ENCODE data around the gene MAP6D1. TPM values are rescaled to one million over a fixed set of nuclear protein-coding genes. Genes with fewer than 3 reads are reported as not detected.
"Not testable (repeated sequence)": the region's sequence is repeated elsewhere in the genome, so short reads cannot be mapped to it uniquely, and the experiment has no call there.

MAP6D1 gene
- total RNA-seq, 1 donor = 1.3 TPM

DNA sequence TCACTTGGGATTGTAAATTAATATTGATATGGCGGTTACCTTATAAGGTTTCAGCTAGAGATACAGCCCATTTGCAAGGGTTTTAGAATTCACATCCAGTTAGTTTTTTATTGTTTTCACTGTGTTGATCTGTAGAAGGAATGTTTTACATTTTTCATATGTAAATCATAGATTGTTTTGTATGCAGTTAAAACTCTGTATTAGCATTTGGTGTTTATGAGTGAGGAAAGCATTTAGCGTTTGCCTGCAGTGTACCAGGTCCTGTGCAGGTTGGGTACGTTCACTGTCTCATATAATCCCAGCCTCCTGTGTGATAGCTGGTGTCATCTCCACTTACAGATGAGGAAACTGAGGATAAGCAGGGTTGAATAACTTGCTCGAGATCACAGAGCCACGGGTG lies 23.8 kb downstream of the MAP6D1 start:
- DNase-seq (ENCODE audit: low read depth in 2 of 3, low spot score in 2 of 3) = no peak

DNA sequence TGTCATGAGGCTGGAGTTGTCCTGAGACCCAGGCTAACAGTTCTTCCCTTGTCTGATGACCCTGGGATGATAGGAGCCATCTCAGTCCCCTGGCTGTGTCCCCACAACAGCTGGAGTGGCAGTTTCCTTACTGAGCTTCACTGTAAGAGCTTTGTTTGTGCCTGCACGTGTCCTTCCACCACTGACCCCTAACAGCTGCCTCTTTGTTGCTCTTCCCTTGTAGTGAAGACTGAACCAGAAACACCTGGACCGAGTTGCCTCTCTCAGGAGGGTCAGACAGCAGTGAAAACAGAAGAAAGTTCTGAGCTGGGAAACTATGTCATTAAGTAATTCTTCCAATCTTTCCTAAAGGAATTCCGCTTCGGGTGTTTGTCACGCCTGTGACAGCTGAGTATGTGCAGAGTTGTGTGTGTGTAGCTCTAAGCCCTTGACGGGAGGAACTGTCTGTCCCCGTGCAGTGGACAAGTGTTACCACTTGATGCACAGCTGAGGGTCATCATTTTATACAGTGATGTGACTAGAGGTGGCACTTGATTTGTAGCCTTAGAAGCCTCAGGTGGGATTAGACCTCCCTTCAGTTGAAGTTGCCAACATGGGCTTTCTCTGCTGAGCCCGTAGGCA lies 25.0 kb downstream of the MAP6D1 start:
- DNase-seq (ENCODE audit: low read depth in 2 of 3, low spot score in 2 of 3) = no peak

DNA sequence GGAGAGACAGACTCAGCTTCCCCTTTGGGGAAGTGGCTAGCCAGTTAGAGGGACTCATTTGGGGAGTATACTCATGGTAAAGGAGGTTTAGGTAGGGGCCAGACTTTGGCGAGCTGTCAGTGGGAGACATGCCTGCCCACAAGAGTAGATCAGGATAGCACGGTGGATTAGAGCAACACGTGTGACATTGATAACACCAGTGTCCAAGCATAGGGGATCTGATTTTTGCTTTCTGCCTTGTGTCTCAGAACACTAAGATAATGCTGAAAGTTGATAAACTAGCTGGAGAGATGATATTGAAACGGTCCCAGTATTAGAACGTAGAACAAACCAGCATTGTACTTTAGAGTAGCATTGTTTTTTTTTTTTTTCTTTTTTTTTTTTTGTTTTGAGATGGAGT lies 25.9 kb downstream of the MAP6D1 start:
- DNase-seq (ENCODE audit: low read depth in 2 of 3, low spot score in 2 of 3) = no peak

DNA sequence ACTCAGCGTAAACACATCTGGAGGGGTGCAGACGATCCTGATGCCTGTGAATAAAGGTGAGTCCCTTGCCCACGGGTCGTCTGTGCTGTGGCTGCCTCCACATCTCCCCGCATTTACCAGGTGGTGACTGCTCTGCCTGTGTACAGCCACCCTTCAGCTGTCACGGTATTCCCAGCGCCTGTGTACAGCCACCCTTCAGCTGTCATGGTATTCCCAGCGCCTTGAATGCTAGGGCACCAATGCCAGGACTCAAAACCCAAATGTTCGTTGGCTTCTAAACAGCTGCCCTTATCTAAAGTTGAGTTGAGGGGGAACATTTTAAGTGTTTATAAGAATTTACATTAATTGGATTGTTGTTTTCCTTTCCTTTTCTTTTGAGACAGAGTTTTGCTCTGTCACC lies 27.4 kb downstream of the MAP6D1 start:
- DNase-seq (ENCODE audit: low read depth in 2 of 3, low spot score in 2 of 3) = no peak

DNA sequence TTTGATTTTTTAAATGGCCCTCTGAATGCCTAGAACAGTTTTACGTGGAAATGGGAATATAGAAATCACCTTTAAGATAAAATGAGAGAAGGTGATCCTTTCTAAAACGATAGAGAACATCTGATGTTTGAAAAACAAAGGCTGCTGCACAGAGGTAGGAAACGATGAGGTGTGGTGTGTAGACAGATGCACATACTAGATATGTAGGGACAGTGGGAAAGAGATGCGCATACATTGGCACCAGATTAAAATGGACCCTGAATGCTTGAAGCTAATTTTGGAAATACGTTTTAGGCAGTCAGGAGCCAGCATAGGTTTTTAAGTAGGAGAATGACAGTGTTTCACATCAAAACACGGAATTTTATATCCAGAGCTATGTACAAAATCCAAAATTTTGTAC lies 29.0 kb downstream of the MAP6D1 start:
- DNase-seq (ENCODE audit: low read depth in 2 of 3, low spot score in 2 of 3) = no peak

DNA sequence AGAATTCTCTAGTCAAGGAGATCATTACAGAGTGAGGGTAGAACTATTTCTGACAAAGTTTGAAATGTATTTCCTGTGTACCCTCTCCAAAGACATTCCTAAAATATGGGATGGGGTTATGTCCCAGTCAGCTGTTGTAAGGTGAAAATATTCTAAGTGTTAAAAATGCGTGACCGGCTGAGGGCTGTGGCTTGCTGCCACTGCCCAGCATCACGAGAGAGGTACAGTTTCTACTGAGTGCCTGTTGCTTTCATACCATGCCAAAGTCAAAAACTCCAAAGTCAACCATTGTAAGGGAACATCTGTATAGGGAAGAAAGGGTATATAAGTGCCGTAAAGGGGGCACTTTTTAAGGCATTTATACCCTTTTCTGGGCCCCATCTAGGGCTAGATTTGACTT lies 30.9 kb downstream of the MAP6D1 start:
- no peak for DNase-seq (ENCODE audit: low read depth in 2 of 3, low spot score in 2 of 3)

DNA sequence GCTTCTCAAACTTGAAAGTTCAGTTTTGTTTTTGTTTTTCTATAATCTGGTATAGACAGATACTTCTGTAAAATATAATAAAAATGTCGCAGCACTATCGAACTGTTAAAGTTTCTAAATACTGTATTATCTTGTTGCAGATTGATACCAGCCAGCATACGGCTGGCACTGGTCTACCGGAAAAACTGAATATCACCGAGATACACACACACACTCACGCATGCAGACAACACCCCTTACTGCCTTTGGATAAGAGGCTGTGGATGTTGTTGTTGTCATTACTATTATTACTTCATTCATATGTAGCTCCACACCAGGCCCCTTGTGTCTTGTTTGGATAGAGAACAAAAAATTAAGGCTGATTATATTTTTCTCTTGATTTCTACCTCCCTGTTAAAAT lies 32.4 kb downstream of the MAP6D1 start:
- DNase-seq (ENCODE audit: low read depth in 2 of 3, low spot score in 2 of 3) = no peak

DNA sequence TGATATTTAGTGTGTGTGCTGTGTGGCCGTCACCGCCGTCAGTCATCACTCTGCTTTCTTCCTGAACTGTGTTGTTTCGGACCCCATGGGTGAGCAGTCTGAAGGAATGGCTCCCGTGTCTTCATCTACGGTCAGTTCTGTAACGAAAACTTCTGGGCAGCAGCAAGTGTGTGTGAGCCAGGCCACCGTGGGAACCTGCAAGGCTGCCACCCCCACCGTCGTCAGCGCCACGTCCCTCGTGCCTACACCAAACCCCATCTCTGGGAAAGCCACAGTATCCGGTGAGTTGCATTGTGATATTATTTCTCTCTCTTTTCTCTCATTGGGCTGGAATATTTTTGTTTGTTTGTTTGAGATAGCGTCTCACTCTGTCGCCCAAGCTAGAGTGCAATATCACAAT lies 34.7 kb downstream of the MAP6D1 start:
- DNase-seq (ENCODE audit: low read depth in 2 of 3, low spot score in 2 of 3) = no peak

DNA sequence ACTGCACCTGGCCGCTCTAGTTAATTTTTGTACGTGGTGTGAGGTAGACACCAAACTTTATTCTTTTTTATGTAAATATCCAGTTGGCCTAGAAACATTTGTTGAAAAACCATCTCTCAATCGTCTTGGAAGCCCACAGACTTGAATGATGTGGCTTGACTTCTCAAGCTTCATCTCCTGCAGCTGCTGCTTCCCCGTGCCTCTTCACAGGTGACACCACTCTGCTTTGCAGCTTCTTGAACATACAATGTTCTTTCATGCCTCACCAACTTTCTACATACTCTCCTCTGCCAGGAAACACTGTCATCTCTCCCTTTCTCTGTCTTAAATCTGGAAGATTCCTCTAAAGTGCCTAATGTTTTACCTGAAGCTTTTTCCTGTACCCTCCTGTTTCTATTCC lies 35.6 kb downstream of the MAP6D1 start:
- DNase-seq (ENCODE audit: low read depth in 2 of 3, low spot score in 2 of 3) = no peak

DNA sequence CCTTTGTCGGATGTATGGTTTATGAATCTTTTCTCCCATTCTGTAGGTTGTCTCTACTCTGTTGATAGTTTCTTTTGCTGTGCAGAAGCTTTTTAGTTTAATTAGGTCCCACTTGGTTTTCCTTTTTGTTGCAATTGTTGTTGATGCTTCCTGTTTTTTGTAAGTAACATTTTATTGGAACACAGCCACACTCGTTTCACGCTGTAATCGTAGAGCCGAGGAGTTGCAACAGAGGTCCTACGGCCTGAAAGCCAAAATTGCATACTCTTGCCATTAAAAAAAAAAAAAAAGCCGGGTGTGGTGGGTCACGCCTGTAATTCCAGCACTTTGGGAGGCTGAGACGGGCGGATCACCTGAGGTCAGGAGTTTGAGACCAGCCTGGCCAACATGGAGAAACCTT lies 40.9 kb downstream of the MAP6D1 start:
- DNase-seq (ENCODE audit: low read depth in 2 of 3, low spot score in 2 of 3) = not testable (repeated sequence)

DNA sequence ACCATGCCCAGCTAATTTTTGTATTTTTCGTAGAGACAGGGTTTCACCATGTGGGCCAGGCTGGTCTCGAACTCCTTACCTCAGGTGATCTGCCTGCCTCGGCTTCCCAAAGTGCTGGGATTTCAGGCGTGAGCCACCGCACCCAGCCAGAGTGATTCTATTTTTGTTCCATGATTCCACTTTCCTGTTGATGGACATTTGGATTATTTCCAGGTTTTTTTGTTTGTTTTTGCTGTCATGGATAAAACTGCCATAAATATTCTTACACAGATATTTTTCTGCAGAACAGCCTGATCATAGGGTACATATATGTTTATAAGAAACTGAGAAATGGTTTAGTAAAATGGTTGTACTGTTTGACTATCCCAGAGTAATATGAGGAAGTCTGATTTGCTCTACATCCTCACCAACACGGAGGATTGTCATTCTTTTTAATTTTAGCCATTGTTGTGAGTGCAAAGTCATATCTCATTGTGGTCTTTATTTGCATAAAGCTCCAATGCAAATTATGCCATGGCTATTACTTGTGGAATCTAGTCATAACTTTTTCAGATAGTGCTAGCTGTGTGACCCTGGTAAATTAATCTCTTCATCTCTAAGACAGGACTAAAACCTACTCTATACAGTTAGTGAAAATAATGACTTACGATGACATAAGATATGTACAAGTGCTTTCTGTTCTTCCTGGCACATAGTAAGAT lies 42.7 kb downstream of the MAP6D1 start:
- no peak for DNase-seq (ENCODE audit: low read depth in 2 of 3, low spot score in 2 of 3)

DNA sequence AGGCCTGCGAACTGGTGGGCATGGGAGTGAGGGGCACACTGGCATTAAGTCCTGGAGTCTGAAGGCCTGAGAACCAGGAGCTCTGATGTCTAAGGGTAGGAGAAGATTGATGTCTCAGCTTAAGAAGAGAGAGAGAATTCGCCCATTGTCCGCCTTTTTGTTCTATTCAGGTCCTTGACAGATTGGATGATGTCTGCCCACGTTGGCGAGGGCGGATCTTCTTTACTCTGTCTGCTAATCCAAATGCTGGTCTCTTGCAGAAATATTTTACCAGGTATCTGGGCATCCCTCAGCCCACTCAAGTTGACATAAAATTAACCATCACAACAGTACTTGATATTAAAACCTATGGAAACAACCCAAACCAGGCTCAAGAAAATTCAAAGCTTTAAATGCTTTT lies 44.1 kb downstream of the MAP6D1 start:
- no peak for DNase-seq (ENCODE audit: low read depth in 2 of 3, low spot score in 2 of 3)

DNA sequence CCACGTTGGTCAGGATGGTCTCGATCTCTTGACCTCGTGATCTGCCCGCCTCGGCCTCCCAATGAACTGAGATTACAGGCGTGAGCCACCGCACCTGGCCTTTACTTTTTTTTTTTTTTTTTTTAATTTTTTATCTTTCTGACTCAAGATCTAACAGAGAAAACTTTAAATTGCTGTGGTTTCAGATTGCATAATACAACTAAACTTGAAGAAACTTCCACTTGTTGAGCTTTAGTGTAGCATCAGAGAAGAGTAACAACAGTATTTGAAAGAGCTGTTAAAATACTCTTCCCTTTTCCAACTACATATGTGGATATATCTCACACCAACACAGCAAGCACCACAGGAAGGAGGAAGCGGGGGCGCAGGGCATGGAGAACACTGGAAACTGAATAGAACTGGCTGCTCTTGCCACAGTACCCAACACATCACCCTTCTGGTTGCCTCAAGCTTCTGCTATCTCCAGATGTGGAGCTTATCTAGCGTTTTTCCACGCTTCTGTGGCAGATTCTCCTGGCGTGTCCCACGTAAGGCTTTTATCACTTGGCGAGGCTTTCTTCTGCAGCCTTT lies 45.4 kb downstream of the MAP6D1 start:
- DNase-seq (ENCODE audit: low read depth in 2 of 3, low spot score in 2 of 3) = no peak

DNA sequence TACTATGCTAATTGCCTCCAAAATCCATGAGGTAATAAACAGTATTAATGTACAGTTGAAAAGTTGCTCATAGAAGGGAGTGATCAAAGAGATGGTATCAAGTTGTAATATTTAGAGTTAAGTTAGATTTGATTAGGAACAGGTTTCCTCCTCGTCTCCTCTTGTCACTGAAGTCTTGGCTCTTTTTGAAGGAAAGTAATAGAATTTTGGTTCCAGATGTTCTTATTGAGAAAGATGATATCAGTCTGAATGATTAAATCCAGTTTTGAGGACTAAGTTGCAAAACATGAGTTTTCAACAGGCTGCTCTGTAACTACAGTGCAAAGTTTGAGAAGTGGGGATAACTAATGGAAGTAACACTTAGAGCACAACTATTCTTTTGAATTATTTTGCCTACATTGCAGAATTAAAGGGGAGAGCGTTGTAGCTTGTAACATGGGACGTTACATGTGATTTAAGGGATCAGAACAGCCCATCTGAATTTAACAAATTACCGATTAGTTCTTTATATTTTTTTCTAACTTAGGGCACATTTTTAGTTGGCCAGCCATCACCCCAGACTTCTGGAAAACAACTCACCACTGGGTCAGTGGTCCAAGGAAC lies 48.3 kb downstream of the MAP6D1 start:
- DNase-seq (ENCODE audit: low read depth in 2 of 3, low spot score in 2 of 3) = no peak

DNA sequence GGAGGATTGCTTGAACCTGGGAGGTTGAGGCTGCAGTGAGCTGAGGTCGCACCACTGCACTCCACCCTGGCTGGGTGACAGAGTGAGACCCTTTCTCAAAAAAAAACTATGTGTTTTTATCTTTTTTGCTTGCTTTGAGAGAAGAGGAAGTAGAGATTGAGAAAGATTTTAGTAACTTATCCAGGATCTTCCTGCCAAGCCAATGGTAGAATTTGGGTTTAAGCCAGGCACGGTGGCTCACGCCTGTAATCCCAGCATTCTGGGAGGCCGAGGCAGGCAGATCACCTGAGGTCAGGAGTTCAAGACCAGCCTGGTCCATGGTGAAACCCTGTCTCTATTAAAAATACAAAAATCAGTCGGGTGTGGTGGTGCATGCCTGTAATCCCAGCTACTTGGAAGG lies 48.9 kb downstream of the MAP6D1 start:
- DNase-seq (ENCODE audit: low read depth in 2 of 3, low spot score in 2 of 3) = not testable (repeated sequence)

DNA sequence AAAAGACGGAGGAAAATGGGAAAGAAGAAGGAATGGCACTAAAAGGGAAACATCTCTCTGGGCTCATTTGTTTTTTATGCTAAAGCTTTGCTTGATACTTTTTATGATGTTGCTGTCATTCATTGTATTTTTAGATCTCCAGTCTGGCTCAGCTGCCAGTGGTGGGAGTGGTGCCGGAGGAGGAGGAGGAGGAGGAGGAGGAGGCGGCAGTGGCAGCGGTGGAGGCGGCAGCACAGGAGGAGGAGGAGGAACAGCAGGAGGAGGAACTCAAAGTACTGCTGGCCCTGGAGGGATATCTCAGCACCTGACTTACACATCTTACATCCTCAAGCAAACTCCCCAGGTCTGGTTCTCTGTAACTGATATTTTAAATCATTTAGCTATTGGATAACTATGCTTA lies 49.6 kb downstream of the MAP6D1 start:
- no peak for DNase-seq (ENCODE audit: low read depth in 2 of 3, low spot score in 2 of 3)

DNA sequence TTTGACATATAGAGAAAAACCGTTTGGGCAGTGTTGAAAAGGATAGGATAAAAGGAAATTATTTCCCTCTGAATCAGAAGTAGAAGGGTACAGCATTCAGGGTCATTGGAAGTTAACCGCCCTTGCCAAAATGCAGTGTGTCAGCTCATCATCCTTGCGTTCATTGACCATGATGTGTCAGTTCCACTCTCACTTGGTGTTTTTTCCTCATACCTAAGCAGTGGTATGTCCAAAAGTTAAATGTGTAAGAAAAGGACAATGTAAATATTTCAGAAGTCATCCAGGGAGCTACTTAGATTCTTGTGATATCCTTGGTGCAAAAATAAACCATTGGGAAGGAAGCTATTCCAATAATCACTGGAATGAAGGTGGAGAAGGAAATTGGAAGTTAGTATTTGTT lies 50.7 kb downstream of the MAP6D1 start:
- DNase-seq (ENCODE audit: low read depth in 2 of 3, low spot score in 2 of 3) = no peak

DNA sequence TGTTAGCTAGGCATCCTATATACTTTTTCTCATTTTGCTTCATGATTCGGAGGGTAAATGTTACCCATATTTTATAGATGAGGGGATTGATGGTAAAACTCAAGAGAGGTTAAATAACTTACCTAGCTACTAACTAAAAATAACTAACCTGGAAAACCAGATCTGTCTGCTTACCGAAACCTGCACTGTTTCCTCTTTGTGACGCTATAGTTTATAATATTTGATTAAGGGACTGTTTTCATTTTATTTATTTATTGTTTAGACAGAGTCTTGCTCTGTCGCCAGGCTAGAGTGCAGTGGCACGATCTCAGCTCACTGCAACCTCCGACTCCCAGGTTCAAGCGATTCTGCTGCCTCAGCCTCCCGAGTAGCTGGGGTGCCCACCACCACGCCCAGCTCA lies 55.9 kb downstream of the MAP6D1 start:
- DNase-seq (ENCODE audit: low read depth in 2 of 3, low spot score in 2 of 3) = no peak

DNA sequence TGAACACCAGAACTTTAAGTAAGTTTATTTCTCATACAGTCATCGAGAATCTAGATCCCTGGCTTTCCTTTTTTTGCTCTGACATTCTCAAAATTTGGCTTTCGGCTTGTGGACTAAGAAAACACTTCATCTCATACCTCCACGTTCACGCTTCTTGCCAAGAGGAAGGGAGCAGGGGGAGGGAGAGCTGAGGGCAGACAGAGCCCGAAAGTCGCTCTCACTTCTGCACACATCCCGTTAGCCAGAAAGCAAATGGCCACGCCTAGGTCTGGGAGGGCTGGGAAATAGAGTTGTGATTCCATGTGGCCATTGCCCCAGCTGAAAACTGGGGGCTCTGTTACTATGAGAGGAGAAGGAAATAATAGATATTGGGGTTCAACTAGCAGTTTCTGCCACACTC lies 57.3 kb downstream of the MAP6D1 start:
- no peak for DNase-seq (ENCODE audit: low read depth in 2 of 3, low spot score in 2 of 3)

DNA sequence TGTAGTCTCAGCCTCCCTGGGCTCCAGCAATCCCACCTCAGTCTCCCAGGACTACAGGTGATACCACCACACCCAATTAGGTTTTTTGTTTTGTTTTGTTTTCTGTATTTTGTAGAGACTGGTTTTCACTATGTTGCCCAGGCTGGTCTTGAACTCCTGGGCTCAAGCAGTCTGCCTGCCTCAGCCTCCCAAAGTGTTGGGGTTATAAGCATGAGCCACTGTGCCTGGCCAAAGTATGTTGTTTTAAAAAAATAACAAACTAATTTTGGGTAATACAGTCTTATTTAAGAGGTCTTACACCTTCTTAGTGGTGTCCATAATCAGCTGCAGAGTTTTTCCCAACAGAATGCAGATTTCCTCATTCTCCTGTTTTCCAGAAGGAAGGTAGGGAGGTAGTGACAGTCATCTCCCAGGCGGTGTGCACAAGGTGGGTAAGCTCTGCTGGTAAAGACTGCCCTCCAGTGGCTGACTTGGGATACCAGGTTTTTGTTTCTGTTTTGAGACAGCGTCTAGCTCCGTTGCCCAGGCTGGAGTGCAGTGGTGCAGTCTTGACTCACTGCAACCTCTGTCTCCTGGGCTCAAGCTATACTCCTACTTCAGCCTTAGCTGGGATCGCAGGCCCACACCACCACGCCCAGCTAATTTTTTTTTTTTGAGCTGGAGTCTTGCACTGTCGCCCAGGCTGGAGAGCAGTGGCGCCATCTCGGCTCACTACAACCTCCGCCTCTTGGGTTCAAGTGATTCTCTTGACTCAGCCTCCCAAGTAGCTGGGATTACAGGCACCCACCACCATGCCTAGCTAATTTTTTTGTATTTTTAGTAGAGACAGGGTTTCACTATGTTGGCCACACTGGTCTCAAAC lies 58.4 kb downstream of the MAP6D1 start:
- DNase-seq (ENCODE audit: low read depth in 2 of 3, low spot score in 2 of 3) = peak; percentile 39 to 80 (median 64)

DNA sequence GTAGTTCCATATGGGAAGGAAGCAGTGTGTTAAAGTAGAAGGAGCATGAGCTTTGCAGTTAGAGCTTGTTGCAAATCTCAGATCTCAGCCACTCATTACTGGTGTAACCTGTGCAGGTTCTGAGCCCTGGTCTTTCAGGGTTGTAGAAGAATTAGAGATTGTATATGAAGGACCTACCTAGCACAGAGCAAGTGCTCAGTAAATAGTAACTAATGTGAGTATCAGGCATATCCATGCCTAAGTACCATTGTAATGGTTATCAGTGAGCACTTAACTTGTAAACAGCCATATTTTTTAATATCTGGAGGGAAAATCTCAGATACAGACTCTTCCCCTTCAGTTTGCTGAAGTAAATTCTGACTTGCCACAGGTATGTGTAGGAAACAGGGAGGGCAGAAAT lies 59.3 kb downstream of the MAP6D1 start:
- DNase-seq (ENCODE audit: low read depth in 2 of 3, low spot score in 2 of 3) = no peak

Data from hematopoietic multipotent progenitor cell (in vitro differentiated cells).